Loucy (cell line): ENCODE data around the gene TUT7.

Source experiments
- EZH2phosphoT487 ChIP-seq: fragments of 200-600 bp; IDR thresholded peaks from 2 replicates; pipeline ENCODE4 v1.6.1; 2018; ENCODE audit warnings: antibody characterized with exemption, mild to moderate bottlenecking, moderate library complexity, borderline replicate concordance
- TF ChIP-seq, protein P1 (sequence below): fragments of 200-600 bp; sonication (generic); conservative IDR thresholded peaks from 2 replicates; pipeline ENCODE4 v1.5.1; 2014; ENCODE audit warnings: mild to moderate bottlenecking, antibody characterized with exemption, low read length

DNA sequence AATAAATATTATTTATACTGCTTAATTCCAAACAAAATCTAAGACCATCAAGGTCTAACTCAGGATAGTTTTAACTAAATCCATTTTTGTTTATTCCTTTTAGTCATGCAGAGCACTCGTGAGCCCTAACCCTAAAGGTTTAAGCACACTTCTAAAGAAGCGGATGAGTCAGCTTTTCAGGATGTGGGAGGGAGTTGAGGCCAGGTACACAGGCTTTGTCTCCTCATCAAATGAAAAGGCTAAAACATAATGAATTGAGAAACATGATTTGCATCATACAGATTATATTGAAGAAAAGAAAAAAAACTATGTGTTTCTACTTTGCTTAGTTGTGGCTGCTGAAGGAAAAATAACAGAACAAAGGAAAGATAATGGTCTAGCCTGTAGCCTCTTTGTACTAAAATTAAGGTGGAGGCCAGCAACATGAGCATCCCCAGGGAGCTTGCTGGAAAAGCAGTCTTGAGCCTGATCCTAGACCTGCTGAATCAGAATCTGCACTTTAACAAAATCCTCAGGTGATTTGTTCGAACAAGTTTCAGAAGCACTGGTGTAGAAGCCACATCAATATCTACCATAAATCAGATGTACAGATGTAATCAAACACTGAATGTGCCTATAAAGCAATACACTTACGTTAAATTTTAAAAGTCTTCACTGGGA lies 50.8 kb downstream of the TUT7 start:
- TF ChIP-seq, protein P1, sequence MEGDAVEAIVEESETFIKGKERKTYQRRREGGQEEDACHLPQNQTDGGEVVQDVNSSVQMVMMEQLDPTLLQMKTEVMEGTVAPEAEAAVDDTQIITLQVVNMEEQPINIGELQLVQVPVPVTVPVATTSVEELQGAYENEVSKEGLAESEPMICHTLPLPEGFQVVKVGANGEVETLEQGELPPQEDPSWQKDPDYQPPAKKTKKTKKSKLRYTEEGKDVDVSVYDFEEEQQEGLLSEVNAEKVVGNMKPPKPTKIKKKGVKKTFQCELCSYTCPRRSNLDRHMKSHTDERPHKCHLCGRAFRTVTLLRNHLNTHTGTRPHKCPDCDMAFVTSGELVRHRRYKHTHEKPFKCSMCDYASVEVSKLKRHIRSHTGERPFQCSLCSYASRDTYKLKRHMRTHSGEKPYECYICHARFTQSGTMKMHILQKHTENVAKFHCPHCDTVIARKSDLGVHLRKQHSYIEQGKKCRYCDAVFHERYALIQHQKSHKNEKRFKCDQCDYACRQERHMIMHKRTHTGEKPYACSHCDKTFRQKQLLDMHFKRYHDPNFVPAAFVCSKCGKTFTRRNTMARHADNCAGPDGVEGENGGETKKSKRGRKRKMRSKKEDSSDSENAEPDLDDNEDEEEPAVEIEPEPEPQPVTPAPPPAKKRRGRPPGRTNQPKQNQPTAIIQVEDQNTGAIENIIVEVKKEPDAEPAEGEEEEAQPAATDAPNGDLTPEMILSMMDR: no peak
- TF ChIP-seq EZH2phosphoT487: no peak
